ENCODE results near the gene CENPH.

- TF ChIP-seq POLR2AphosphoS5 (IDR thresholded peaks at IDR 0.05; ENCODE audit: borderline replicate concordance, low read depth, low read length): no peak
- no peak for TF ChIP-seq EZH2 (IDR thresholded peaks at IDR 0.05)
These were observed 28.7 kb upstream of the CENPH start for GRCh38 chr5:69160651-69161050.

All from SK-N-MC (cell line).